PFSK-1 (cell line): Measurements from ENCODE around the gene NYAP2.

Experiments
- FOXP2 ChIP-seq: optimal IDR thresholded peaks from 2 replicates; pipeline ENCODE3; 2011; ENCODE audit warnings: borderline replicate concordance, control low read depth, inconsistent platforms; ENCODE audit not compliant: insufficient read depth; ENCODE audit errors: extremely low read length, extremely low read depth
- POLR2AphosphoS5 ChIP-seq: IDR thresholded peaks from 2 replicates; pipeline ENCODE4 v1.6.1; 2012; ENCODE audit warnings: low read depth, mild to moderate bottlenecking, control low read depth, low read length, moderate library complexity
- SIN3A ChIP-seq: IDR thresholded peaks from 2 replicates; pipeline ENCODE4 v1.6.1; 2012; ENCODE audit warnings: mild to moderate bottlenecking, low read length, moderate library complexity, borderline replicate concordance; ENCODE audit not compliant: insufficient read depth
- TAF1 ChIP-seq: IDR thresholded peaks from 2 replicates; pipeline ENCODE4 v1.6.1; 2012; ENCODE audit warnings: low read length, control low read depth, borderline replicate concordance; ENCODE audit not compliant: insufficient read depth
- TF ChIP-seq, protein P1 (sequence below), 2 experiments: IDR thresholded peaks; 2 replicates each; pipeline versions ENCODE4 v1.6.1 to v1.8.0; 2011 to 2012; ENCODE audit warnings: low read depth in 2 of 2, low read length in 2 of 2, control low read depth in 1 of 2, inconsistent platforms in 1 of 2, mild to moderate bottlenecking in 1 of 2, moderate library complexity in 1 of 2; ENCODE audit not compliant: insufficient read depth in 1 of 2

The NYAP2 gene

DNA sequence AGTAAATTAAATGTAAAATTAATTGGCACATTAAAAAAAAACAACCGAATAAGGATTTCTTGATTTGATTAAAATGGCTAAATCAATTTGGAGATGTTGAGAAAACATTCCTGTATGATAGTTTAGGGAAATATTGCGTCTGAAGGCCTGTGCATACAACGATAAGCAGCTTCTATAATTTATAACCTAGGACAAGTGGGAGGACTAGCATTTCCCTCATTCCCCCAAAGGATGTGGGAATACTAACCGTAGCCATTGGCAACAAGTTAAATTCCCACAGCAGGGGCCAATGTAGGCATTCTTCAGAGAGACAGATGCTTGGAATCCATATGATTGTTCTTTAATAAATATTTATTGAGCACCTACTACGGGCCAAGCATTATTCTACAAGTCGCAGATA is 134.5 kb downstream of the NYAP2 start:
- TF ChIP-seq, protein P1, sequence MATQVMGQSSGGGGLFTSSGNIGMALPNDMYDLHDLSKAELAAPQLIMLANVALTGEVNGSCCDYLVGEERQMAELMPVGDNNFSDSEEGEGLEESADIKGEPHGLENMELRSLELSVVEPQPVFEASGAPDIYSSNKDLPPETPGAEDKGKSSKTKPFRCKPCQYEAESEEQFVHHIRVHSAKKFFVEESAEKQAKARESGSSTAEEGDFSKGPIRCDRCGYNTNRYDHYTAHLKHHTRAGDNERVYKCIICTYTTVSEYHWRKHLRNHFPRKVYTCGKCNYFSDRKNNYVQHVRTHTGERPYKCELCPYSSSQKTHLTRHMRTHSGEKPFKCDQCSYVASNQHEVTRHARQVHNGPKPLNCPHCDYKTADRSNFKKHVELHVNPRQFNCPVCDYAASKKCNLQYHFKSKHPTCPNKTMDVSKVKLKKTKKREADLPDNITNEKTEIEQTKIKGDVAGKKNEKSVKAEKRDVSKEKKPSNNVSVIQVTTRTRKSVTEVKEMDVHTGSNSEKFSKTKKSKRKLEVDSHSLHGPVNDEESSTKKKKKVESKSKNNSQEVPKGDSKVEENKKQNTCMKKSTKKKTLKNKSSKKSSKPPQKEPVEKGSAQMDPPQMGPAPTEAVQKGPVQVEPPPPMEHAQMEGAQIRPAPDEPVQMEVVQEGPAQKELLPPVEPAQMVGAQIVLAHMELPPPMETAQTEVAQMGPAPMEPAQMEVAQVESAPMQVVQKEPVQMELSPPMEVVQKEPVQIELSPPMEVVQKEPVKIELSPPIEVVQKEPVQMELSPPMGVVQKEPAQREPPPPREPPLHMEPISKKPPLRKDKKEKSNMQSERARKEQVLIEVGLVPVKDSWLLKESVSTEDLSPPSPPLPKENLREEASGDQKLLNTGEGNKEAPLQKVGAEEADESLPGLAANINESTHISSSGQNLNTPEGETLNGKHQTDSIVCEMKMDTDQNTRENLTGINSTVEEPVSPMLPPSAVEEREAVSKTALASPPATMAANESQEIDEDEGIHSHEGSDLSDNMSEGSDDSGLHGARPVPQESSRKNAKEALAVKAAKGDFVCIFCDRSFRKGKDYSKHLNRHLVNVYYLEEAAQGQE (IDR thresholded peaks at IDR 0.05; ENCODE audit: insufficient read depth in 1 of 2, low read depth in 2 of 2, low read length in 2 of 2) = no peak
- no peak for TF ChIP-seq POLR2AphosphoS5
- no peak for TF ChIP-seq FOXP2
- no peak for TF ChIP-seq SIN3A
- TF ChIP-seq TAF1 = no peak

DNA sequence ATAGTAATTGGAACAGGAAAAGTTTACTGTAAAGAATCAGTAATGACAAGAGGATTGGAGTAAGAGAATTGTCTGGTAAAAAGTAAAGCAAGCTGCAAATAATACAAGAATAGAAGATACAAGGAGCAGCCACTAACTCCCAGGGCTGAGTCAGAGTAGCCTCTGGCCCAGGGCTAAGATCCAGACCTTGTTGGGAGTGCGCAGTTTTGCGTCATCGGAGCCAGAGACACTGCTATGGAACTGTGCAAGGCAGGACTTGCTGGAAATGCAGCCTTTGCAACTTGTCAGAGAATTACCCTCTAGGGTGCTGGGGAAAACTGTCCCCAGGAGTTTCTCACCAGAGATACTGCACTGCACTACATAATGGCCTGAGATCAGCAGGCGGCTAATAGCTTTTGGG is 135.2 kb downstream of the NYAP2 start:
- TF ChIP-seq FOXP2 (no peak), TAF1 (no peak), POLR2AphosphoS5 (no peak)

DNA sequence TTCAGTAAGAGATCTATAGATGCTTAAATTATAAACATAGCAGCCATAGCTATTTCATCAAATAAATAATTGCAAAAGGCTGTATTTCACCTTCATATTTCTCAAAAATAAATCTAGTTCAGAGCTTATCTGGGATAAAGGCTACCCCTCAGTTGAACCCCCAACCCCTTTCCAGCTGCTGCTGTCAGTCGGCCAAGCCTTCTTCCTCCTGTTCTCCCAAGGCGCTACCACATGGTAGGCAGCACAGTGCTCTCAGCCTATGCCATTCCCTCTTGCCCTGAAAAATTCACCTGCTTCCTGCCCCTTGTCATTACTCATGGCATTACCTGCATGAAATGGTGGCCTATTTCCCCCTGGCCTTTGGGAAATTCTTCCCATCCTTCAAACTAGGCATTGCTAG is 136.5 kb downstream of the NYAP2 start:
- TF ChIP-seq, protein P1 (IDR thresholded peaks at IDR 0.05; ENCODE audit: insufficient read depth in 1 of 2, low read depth in 2 of 2, low read length in 2 of 2) = no peak
- no peak for TF ChIP-seq POLR2AphosphoS5
- TF ChIP-seq FOXP2 = no peak
- TF ChIP-seq TAF1 = no peak

DNA sequence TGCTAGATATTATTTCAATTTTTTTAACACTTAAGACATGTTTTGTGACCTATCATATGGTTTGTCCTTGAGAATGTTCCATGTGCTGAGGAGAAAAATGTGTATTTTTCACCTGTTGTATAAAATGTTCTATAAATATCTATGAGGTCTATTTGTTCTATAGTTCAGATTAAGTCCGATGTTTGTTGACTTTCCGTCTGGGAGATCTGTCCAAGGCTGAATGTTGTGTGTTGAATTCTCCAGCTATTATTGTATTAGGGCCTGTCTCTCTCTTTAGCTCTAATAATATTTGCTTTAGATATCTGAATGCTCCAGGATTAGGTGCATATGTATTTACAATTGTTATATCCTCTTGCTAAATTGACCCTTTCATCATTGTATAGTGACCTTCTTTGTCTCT is 144.1 kb downstream of the NYAP2 start:
- TF ChIP-seq, protein P1 (IDR thresholded peaks at IDR 0.05; ENCODE audit: insufficient read depth in 1 of 2, low read depth in 2 of 2, low read length in 2 of 2) = no peak
- TF ChIP-seq SIN3A (no peak), FOXP2 (no peak), TAF1 (no peak), POLR2AphosphoS5 (no peak)

DNA sequence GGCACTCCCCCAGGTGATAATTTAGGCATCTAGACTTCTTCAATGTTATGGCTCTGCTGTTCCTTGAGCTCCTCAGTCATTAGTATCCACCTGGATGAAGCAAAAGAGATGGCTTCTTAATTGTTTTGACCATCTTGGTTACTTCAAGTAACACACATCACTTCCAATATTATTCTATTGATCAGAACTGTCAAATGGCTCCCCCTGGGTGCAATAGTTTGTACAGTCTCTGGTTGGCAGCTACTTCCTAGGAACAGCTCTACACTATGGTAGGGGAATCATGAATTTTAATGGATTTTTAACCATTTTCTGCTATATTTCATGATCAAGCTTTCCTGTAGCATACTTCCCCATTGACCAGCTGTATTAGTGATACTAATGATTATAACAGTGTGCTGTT is 157.0 kb downstream of the NYAP2 start:
- no peak for TF ChIP-seq TAF1
- no peak for TF ChIP-seq FOXP2
- no peak for TF ChIP-seq POLR2AphosphoS5
- TF ChIP-seq SIN3A = no peak
- TF ChIP-seq, protein P1 (IDR thresholded peaks at IDR 0.05; ENCODE audit: insufficient read depth in 1 of 2, low read depth in 2 of 2, low read length in 2 of 2) = no peak
